Uterus (tissue), 2 donors: Measurements from ENCODE around the gene ANKUB1.

Experiments used
- POLR2A ChIP-seq, 2 donors: fragments of 450-650 bp; IDR thresholded peaks; one replicate each; pipeline ENCODE4 v1.6.1; 2016; ENCODE audit warnings: antibody characterized with exemption in 2 of 2, mild to moderate bottlenecking in 1 of 2, moderate library complexity in 1 of 2
- TF ChIP-seq, protein P1 (sequence below), 4 experiments: fragments of 200-600 bp in 2 of 4; fragments of 450-650 bp in 2 of 4; sonication (generic) in 2 of 4; IDR thresholded peaks; one replicate each; pipeline ENCODE4 v1.5.1; 2016 to 2019; ENCODE audit warnings: antibody characterized with exemption in 4 of 4, mild to moderate bottlenecking in 2 of 4, moderate library complexity in 1 of 4

DNA sequence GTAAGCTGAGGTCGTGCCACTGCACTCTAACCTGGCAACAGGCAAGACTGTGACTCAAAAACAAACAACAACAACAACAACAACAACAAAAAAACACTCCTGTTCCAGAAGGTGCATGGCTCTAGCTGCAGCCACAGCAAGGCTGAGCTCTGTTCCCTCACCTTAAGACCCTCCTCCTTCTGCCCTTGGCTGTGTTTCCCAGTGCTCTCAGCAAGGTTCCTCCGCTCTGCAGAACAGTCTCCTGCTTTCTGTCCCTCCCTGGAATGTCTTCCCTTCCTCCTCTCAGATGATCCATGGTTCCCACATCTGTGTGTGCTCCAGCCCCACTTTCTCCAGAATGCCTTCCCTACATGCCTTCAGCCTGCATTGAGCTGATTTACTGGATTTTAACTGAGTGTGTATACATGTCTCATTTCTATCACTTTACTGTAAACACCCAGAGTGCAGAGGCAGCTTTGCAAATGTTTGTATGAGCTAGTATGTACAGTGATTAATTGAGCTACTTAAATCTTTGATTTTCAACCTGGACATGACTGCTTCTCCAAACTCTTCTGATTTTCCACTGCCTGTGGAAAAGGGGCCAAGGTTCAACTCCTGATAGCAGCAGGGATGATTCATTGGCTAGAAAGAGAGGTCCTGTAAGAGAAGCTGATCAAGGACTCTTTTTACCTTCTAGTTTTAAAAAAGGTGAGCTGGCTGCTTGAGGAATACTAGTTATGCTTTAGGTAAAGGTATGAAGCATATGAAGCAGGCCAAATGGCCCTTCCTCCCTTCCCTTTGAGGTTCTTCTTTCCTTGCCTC lies 14.7 kb downstream of the ANKUB1 start:
- TF ChIP-seq, protein P1, sequence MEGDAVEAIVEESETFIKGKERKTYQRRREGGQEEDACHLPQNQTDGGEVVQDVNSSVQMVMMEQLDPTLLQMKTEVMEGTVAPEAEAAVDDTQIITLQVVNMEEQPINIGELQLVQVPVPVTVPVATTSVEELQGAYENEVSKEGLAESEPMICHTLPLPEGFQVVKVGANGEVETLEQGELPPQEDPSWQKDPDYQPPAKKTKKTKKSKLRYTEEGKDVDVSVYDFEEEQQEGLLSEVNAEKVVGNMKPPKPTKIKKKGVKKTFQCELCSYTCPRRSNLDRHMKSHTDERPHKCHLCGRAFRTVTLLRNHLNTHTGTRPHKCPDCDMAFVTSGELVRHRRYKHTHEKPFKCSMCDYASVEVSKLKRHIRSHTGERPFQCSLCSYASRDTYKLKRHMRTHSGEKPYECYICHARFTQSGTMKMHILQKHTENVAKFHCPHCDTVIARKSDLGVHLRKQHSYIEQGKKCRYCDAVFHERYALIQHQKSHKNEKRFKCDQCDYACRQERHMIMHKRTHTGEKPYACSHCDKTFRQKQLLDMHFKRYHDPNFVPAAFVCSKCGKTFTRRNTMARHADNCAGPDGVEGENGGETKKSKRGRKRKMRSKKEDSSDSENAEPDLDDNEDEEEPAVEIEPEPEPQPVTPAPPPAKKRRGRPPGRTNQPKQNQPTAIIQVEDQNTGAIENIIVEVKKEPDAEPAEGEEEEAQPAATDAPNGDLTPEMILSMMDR (IDR thresholded peaks at IDR 0.05), result no peak
- TF ChIP-seq POLR2A (IDR thresholded peaks at IDR 0.05), result no peak
